K562 (cell line): ENCODE results near the gene ARL2. TPM values are rescaled to one million over a fixed set of nuclear protein-coding genes. Genes with fewer than 3 reads are reported as not detected.

Experiments
- ATAC-seq: fragments of 200-7000 bp; cut with Tn5 transposase; 3 replicates; pipeline ENCODE4 v1.9.1; 2020; ENCODE audit warnings: moderate library complexity
- BruUV-seq: library from RNA; stranded (reverse); fragments of 400-500 nt; replicated peaks from 2 replicates; lab custom pipeline; 2021; lab: Mats Ljungman, UMichigan
- CTCF ChIA-PET: fragments of 300-600 bp; formaldehyde crosslinking; extraction: SDS; loops from one replicate; lab custom pipeline; 2021; ENCODE audit warnings: low intra/inter-chr PET ratio; lab: Yijun Ruan, JAX
- POLR2A ChIA-PET: fragments of 300-600, 350-650 bp; sonication (Branson Sonifier 250); formaldehyde crosslinking; extraction: SDS; loops from one replicate; lab custom pipeline; 2021; ENCODE audit warnings: antibody characterized with exemption, inconsistent platforms; lab: Yijun Ruan, JAX
- DNase-seq, 4 experiments: peaks; one replicate each; pipeline versions ENCODE4 v3.0.0 to v3.0.0-alpha.2; 2011 to 2018; ENCODE audit warnings: low spot score in 3 of 4, mixed read lengths in 3 of 4; ENCODE audit errors: extremely low read depth in 1 of 4
- FAIRE-seq: peaks from 2 replicates; lab custom pipeline; 2011; peaks lifted over from hg19 to GRCh38; lab: Jason Lieb, UNC
- H2AFZ ChIP-seq: 2 replicates; pipeline ENCODE4 v1.6.0; 2011; ENCODE audit warnings: low read depth, low read length, control low read depth, inconsistent platforms
- H3K27ac ChIP-seq: fragments of 200-600 bp; 3 replicates; pipeline ENCODE4 v1.8.0; 2011; ENCODE audit warnings: low read depth, mild to moderate bottlenecking, control low read depth, inconsistent platforms, low read length, moderate library complexity, mixed read lengths; ENCODE audit errors: extremely low read depth
- H3K27me3 ChIP-seq, 2 experiments: fragments of 300-600 bp in 1 of 2; 2 replicates in 1 of 2; 3 replicates in 1 of 2; pipeline versions ENCODE4 v1.6.0 to v1.8.0; 2011; ENCODE audit warnings: inconsistent platforms in 2 of 2, low read length in 2 of 2, mild to moderate bottlenecking in 1 of 2, mixed read lengths in 1 of 2, moderate library complexity in 1 of 2; ENCODE audit not compliant: control insufficient read depth in 2 of 2, insufficient read depth in 2 of 2
- H3K36me3 ChIP-seq: fragments of 300-600 bp; 3 replicates; pipeline ENCODE4 v1.8.0; 2011; ENCODE audit warnings: mild to moderate bottlenecking, low read length, inconsistent platforms; ENCODE audit not compliant: control insufficient read depth, insufficient read depth
- H3K4me1 ChIP-seq, 2 experiments: fragments of 200-600 bp in 1 of 2; replicated peaks in 1 of 2; 2 replicates in 1 of 2; 3 replicates in 1 of 2; pipeline versions ENCODE4 v1.5.1 to v1.8.0; 2011; ENCODE audit warnings: inconsistent platforms in 2 of 2, low read length in 2 of 2, mild to moderate bottlenecking in 1 of 2, mixed read lengths in 1 of 2, moderate library complexity in 1 of 2; ENCODE audit not compliant: control insufficient read depth in 2 of 2, insufficient read depth in 2 of 2
- H3K4me2 ChIP-seq: 2 replicates; pipeline ENCODE4 v1.6.1; 2011; ENCODE audit warnings: low read length, control low read depth, inconsistent platforms, mixed read lengths; ENCODE audit not compliant: insufficient read depth
- H3K4me3 ChIP-seq: fragments of 200-600 bp; sonication (generic), shearing (Covaris generic); 2 replicates; pipeline ENCODE4 v1.5.1; 2016; ENCODE audit warnings: control low read depth, inconsistent platforms
- H3K79me2 ChIP-seq: fragments of 200-600 bp; 3 replicates; pipeline ENCODE4 v1.8.0; 2011; ENCODE audit warnings: low read length, inconsistent platforms; ENCODE audit not compliant: control insufficient read depth, insufficient read depth
- H3K9ac ChIP-seq, 2 experiments: 2 replicates each; pipeline versions ENCODE4 v1.6.0 to v1.6.1; 2011; ENCODE audit warnings: low read depth in 2 of 2, low read length in 2 of 2, control low read depth in 1 of 2, inconsistent platforms in 1 of 2, mild to moderate bottlenecking in 1 of 2, mixed read lengths in 1 of 2; ENCODE audit not compliant: insufficient read depth in 1 of 2
- H3K9me1 ChIP-seq: one replicate; pipeline ENCODE4 v1.6.0; 2011; ENCODE audit warnings: inconsistent platforms, mild to moderate bottlenecking, low read length, moderate library complexity; ENCODE audit not compliant: control insufficient read depth, insufficient read depth
- H3K9me3 ChIP-seq: replicated peaks from 2 replicates; pipeline ENCODE4 v1.5.1; 2011; ENCODE audit warnings: low read depth, low read length, inconsistent platforms; ENCODE audit not compliant: control insufficient read depth, insufficient read depth
- H4K20me1 ChIP-seq: replicated peaks from 2 replicates; pipeline ENCODE4 v1.6.1; 2011; ENCODE audit warnings: low read length, inconsistent platforms, mixed read lengths; ENCODE audit not compliant: control insufficient read depth, insufficient read depth
- BHLHE40 ChIP-seq: IDR thresholded peaks from 2 replicates; pipeline ENCODE4 v1.6.1; 2011; ENCODE audit warnings: low read length, improper control_type of control experiment
- CBX8 ChIP-seq: fragments of 200-600 bp; sonication (generic); IDR thresholded peaks from 2 replicates; pipeline ENCODE4 v1.6.1; 2012; ENCODE audit warnings: borderline replicate concordance, mixed run types, low read depth, mild to moderate bottlenecking, moderate library complexity, mixed read lengths, low read length, control low read depth, inconsistent platforms; ENCODE audit not compliant: poor library complexity, severe bottlenecking; ENCODE audit errors: extremely low read depth
- CTBP1 ChIP-seq: fragments of 450-650 bp; IDR thresholded peaks from 2 replicates; pipeline ENCODE4 v1.6.1; 2016; ENCODE audit warnings: borderline replicate concordance
- EP400 ChIP-seq: fragments of 450-650 bp; IDR thresholded peaks from 2 replicates; pipeline ENCODE4 v1.6.1; 2017; ENCODE audit warnings: antibody characterized with exemption, mild to moderate bottlenecking, moderate library complexity
- SMARCB1 ChIP-seq: IDR thresholded peaks from 2 replicates; pipeline ENCODE4 v1.6.1; 2011; ENCODE audit warnings: improper control_type of control experiment, low read depth; ENCODE audit not compliant: insufficient read length
- SP1 ChIP-seq: sonication (generic); formaldehyde crosslinking; IDR thresholded peaks from 2 replicates; pipeline ENCODE4 v1.8.1; 2022; ENCODE audit warnings: mild to moderate bottlenecking, missing genetic modification reagents
- STAG1 ChIP-seq: sonication (generic); formaldehyde crosslinking; IDR thresholded peaks from 2 replicates; pipeline ENCODE4 v1.5.0; 2020; ENCODE audit warnings: missing genetic modification reagents, borderline replicate concordance
- STAT5B ChIP-seq: fragments of 250-450 bp; sonication (Bioruptor Pico); IDR thresholded peaks from 2 replicates; pipeline ENCODE4 v1.8.0; 2021; ENCODE audit warnings: mild to moderate bottlenecking, inconsistent platforms
- ZEB2 ChIP-seq: fragments of 450-650 bp; IDR thresholded peaks from 2 replicates; pipeline ENCODE4 v1.6.1; 2016
- ZNF134 ChIP-seq: fragments of 250-450 bp; sonication (Bioruptor Pico); conservative IDR thresholded peaks from 2 replicates; pipeline ENCODE4 v1.4.0; 2020
- ZNF146 ChIP-seq: IDR thresholded peaks from one replicate; pipeline ENCODE4 v1.6.1; 2018; ENCODE audit warnings: missing compliant biosample characterization; ENCODE audit not compliant: unreplicated experiment
- ZNF232 ChIP-seq: sonication (generic); formaldehyde crosslinking; IDR thresholded peaks from 2 replicates; pipeline ENCODE4 v1.8.0; 2022; ENCODE audit warnings: mild to moderate bottlenecking, missing genetic modification reagents
- WGBS: fragments of 100-300 bp; shearing (Covaris generic); methylation state at CpG from one replicate; pipeline ENCODE4 v1.1.6; 2016; ENCODE audit warnings: low coverage, mixed read lengths; ENCODE audit not compliant: insufficient coverage; ENCODE audit errors: missing lambda C conversion rate; 5-methylcytosine and 5-hydroxymethylcytosine counted together
- in situ Hi-C: fragments of 300-500 bp; cut with MboI; formaldehyde crosslinking; loops from 4 replicates; pipeline ENCODE4 v1.15.0; 2018; ENCODE audit warnings: inconsistent platforms, mixed read lengths
- intact Hi-C: fragments of 100-400 bp; cut with micrococcal nuclease; formaldehyde crosslinking; loops from 2 replicates; pipeline ENCODE4 v1.14.2; 2022
- polyA plus RNA-seq, 8 experiments: library from polyadenylated mRNA; depleted of rRNA in 4 of 8; stranded (reverse) in 5 of 8; unstranded in 3 of 8; fragments of >200 nt; fragmentation: Nextera tagmentation in 2 of 8; fragmentation: Illumina TruSeq in 1 of 8; extraction: Ambion mirVana in 2 of 8; extraction: Trizol in 1 of 8; gene quantifications; 2 replicates each; pipeline versions ENCODE4 v1.2.1 to v1.2.3, GENCODE V29; 2011 to 2014; ENCODE audit warnings: inconsistent platforms in 1 of 8, missing spikeins in 1 of 8
- total RNA-seq, 7 experiments: library from RNA; depleted of rRNA in 6 of 7; stranded (reverse); fragments of >200 nt in 6 of 7; fragmentation: Illumina TruSeq in 2 of 7; extraction: Trizol in 2 of 7; gene quantifications; 2 replicates each; pipeline versions ENCODE4 v1.2.1 to v1.2.3, GENCODE V29; 2011 to 2021; ENCODE audit warnings: low replicate concordance in 1 of 7
- TF ChIP-seq, protein P1 (sequence below): sonication (generic); formaldehyde crosslinking; IDR thresholded peaks from 2 replicates; pipeline ENCODE4 v1.8.0; 2023; ENCODE audit warnings: mild to moderate bottlenecking, missing genetic modification reagents
- TF ChIP-seq, protein P2 (sequence below): sonication (generic); formaldehyde crosslinking; IDR thresholded peaks from 2 replicates; pipeline ENCODE4 v1.9.0; 2022; ENCODE audit warnings: mild to moderate bottlenecking, missing genetic modification reagents
- TF ChIP-seq, protein P3 (sequence below), 2 experiments: fragments of 450-650 bp in 1 of 2; sonication (generic) in 1 of 2; formaldehyde crosslinking in 1 of 2; IDR thresholded peaks in 1 of 2; conservative IDR thresholded peaks in 1 of 2; 2 replicates each; pipeline versions ENCODE4 v1.6.1 to v1.8.1; 2016 to 2023; ENCODE audit warnings: mild to moderate bottlenecking in 2 of 2, moderate library complexity in 2 of 2, inconsistent platforms in 1 of 2, missing genetic modification reagents in 1 of 2

Gene ARL2
- total and polyA plus RNA-seq, 9 of the 15 experiments (the other 6 are each of a cell fraction or from before 2014, with no cell fraction given), result 5.7 to 154 (median 92.2) TPM

DNA sequence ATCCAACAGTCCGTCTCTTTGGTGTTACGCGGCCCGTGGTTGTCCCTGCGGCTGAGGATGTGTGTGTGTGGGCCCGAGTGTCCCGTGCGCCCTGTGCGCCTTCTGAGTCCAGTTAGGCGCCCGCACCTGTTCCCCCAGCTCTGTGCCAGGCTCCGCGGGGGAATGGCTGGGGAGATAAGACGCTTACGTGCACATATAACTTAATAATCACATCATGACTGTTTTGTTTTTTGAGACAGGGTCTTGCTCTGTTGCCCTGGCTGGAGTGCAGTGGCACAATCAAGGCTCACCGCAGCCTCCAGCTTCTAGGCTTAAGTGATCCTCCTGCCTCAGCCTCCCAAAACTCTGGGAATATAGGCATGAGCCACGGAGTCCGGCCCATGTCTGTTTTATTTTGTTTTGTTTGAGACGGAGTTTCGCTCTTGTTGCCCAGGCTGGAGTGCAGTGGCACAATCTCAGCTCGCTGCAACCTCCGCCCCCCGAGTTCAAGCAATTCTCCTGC lies 817 bp downstream of the ARL2 start (continued):
- TF ChIP-seq, protein P1, sequence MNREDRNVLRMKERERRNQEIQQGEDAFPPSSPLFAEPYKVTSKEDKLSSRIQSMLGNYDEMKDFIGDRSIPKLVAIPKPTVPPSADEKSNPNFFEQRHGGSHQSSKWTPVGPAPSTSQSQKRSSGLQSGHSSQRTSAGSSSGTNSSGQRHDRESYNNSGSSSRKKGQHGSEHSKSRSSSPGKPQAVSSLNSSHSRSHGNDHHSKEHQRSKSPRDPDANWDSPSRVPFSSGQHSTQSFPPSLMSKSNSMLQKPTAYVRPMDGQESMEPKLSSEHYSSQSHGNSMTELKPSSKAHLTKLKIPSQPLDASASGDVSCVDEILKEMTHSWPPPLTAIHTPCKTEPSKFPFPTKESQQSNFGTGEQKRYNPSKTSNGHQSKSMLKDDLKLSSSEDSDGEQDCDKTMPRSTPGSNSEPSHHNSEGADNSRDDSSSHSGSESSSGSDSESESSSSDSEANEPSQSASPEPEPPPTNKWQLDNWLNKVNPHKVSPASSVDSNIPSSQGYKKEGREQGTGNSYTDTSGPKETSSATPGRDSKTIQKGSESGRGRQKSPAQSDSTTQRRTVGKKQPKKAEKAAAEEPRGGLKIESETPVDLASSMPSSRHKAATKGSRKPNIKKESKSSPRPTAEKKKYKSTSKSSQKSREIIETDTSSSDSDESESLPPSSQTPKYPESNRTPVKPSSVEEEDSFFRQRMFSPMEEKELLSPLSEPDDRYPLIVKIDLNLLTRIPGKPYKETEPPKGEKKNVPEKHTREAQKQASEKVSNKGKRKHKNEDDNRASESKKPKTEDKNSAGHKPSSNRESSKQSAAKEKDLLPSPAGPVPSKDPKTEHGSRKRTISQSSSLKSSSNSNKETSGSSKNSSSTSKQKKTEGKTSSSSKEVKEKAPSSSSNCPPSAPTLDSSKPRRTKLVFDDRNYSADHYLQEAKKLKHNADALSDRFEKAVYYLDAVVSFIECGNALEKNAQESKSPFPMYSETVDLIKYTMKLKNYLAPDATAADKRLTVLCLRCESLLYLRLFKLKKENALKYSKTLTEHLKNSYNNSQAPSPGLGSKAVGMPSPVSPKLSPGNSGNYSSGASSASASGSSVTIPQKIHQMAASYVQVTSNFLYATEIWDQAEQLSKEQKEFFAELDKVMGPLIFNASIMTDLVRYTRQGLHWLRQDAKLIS (CRISPR knock-in tag), result 0 out of 2 replicates have a peak, but pooled peaks have one; percentile 10
- TF ChIP-seq CBX8, result no peak
- TF ChIP-seq ZNF232 (CRISPR knock-in tag), result no peak

DNA sequence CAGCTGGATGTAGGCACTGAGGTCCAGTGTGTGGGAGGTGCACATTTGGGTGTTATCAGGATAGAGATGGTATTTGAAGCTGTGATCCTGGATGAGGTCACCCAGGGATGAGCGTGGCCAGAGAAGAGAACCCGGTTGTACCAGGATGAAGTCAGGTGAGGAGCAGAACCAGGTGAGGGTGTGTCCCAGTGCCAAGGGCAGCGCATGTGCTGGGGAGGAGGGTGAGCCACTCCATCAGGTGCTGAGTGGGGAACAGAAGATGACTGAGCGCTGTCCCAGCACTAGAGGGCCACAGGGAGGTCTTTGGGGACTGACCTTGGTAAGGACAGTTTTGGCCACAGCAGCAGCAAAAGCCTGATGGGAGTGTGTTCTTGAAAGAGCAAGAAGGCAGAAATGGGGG lies 2.7 kb downstream of the ARL2 start:
- no TSS peak for BruUV-seq
- no peak for FAIRE-seq
- intact Hi-C loops, result no loop called here
- TF ChIP-seq SMARCB1, result no peak
- TF ChIP-seq, protein P2, sequence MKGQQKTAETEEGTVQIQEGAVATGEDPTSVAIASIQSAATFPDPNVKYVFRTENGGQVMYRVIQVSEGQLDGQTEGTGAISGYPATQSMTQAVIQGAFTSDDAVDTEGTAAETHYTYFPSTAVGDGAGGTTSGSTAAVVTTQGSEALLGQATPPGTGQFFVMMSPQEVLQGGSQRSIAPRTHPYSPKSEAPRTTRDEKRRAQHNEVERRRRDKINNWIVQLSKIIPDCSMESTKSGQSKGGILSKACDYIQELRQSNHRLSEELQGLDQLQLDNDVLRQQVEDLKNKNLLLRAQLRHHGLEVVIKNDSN, result 0 out of 2 replicates have a peak, but pooled peaks have one; percentile 21
- TF ChIP-seq, protein P3, sequence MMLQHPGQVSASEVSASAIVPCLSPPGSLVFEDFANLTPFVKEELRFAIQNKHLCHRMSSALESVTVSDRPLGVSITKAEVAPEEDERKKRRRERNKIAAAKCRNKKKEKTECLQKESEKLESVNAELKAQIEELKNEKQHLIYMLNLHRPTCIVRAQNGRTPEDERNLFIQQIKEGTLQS (IDR thresholded peaks at IDR 0.05), result peak; percentile 53
- TF ChIP-seq, protein P3 (CRISPR knock-in tag; conservative IDR thresholded peaks at IDR 0.05), result no peak
- TF ChIP-seq ZEB2, result 0 out of 2 replicates have a peak, but pooled peaks have one; percentile 30
- TF ChIP-seq BHLHE40, result 0 out of 2 replicates have a peak, but pooled peaks have one; percentile 9
- TF ChIP-seq CTBP1, result peak; percentile 32; the same call in 1 of the 2 replicates
- 0 out of 2 replicates have a peak, but pooled peaks have one; percentile 24 for TF ChIP-seq SP1 (CRISPR knock-in tag)
- no peak for TF ChIP-seq EP400
- TF ChIP-seq ZNF134, result peak; percentile 66
- 0 out of 2 replicates have a peak, but pooled peaks have one; percentile 11 for TF ChIP-seq STAG1 (CRISPR knock-in tag)
- no peak for TF ChIP-seq ZNF146
- no peak for TF ChIP-seq STAT5B (CRISPR knock-in tag)

More for the DNA sequence above, 2.7 kb downstream of the ARL2 start:
- POLR2A ChIA-PET, result no interaction called here
- H3K9me3 ChIP-seq, result no peaks in the 10 kb centered on the region; the same call in 1 of the 2 replicates
- H3K36me3 ChIP-seq, result peaks cover 38% of the 10 kb centered on the region; the same call in 2 of the 3 replicates
- CTCF ChIA-PET, result no interaction called here
- H2AFZ ChIP-seq, result no peak overlapping the region
- H3K9ac ChIP-seq, result peak overlapping the region in 1 of 2 experiments; percentile 1; a peak in 1 of 4 replicates
- no peak overlapping the region; the same call in 2 of the 3 replicates for H3K27ac ChIP-seq
- peaks cover 4% of the 10 kb centered on the region for H3K9me1 ChIP-seq
- no peak overlapping the region for H3K4me2 ChIP-seq
- ATAC-seq (no peak), DNase-seq (peak in 1 of 4 experiments; percentile 43)
- H3K27me3 ChIP-seq, result no peaks in the 10 kb centered on the region
- 63% methylated on average over 4 of the region's 4 CpGs for WGBS
- no peak overlapping the region for H3K4me3 ChIP-seq
- no peaks in the 10 kb centered on the region for H4K20me1 ChIP-seq
- peaks cover 10 to 43% of the 10 kb centered on the region in 2 experiments; a peak in 4 of 5 replicates for H3K4me1 ChIP-seq
- in situ Hi-C loops, result no loop called here
- H3K79me2 ChIP-seq, result peaks cover 25% of the 10 kb centered on the region
